CD4-positive, alpha-beta T cell treated with Interleukin-2 at 100 ng/mL for 4 hours (primary cell): ENCODE results near the gene HBA1.
"Not testable (repeated sequence)": the region's sequence is repeated elsewhere in the genome, so short reads cannot be mapped to it uniquely, and the experiment has no call there.

ENCODE experiments used
- DNase-seq: peaks from one replicate; pipeline ENCODE4 v3.0.0-alpha.2; 2020; ENCODE audit warnings: low spot score

HBA1 gene

GRCh38 chr16:176477-177382, at the start of gene HBA1:
TSS of gene HBA1 (plus strand) at chr16:176680. CDS start at chr16:176717, 37 bp downstream.
- DNase-seq = not testable (repeated sequence)

- DNase-seq = no peak
Observed at GRCh38 chr16:129075-129474, 47.4 kb upstream of the HBA1 start.

GRCh38 chr16:130533-131173, 45.8 kb upstream of the HBA1 start:
- no peak for DNase-seq

GRCh38 chr16:132120-132519, 44.4 kb upstream of the HBA1 start:
- DNase-seq = no peak

- no peak for DNase-seq
Observed at GRCh38 chr16:133716-134115, 42.8 kb upstream of the HBA1 start.

GRCh38 chr16:138049-138417, 38.4 kb upstream of the HBA1 start:
- DNase-seq = no peak

GRCh38 chr16:140175-140857, 36.2 kb upstream of the HBA1 start:
- no peak for DNase-seq

- no peak for DNase-seq
Observed at GRCh38 chr16:142405-142967, 34.0 kb upstream of the HBA1 start.

- no peak for DNase-seq
Observed at GRCh38 chr16:143047-143446, 33.4 kb upstream of the HBA1 start.

- no peak for DNase-seq
Observed at GRCh38 chr16:143456-143855, 33.0 kb upstream of the HBA1 start.

- no peak for DNase-seq
Observed at GRCh38 chr16:144797-145252, 31.7 kb upstream of the HBA1 start.

GRCh38 chr16:146646-147045, 29.8 kb upstream of the HBA1 start:
- DNase-seq = no peak

GRCh38 chr16:149024-149660, 27.3 kb upstream of the HBA1 start:
- DNase-seq = no peak

GRCh38 chr16:152141-153128, 24.0 kb upstream of the HBA1 start, which contains the start of gene HBZ:
TSS of gene HBZ (plus strand) at chr16:152644. CDS start at chr16:152910, 266 bp downstream.
- DNase-seq = no peak

GRCh38 chr16:153129-153521, 23.4 kb upstream of the HBA1 start:
- not testable (repeated sequence) for DNase-seq

- DNase-seq = not testable (repeated sequence)
Observed at GRCh38 chr16:153550-154216, 22.8 kb upstream of the HBA1 start.

- no peak for DNase-seq
Observed at GRCh38 chr16:154217-155030, 22.1 kb upstream of the HBA1 start.

- no peak for DNase-seq
Observed at GRCh38 chr16:155031-155398, 21.5 kb upstream of the HBA1 start.
